Ishikawa (cell line): ENCODE data around the gene C2orf92.

ENCODE experiments used
- EGR1 ChIP-seq: IDR thresholded peaks from 2 replicates; pipeline ENCODE4 v1.6.1; 2012
- EP300 ChIP-seq: IDR thresholded peaks from 2 replicates; pipeline ENCODE4 v1.6.1; 2012; ENCODE audit warnings: borderline replicate concordance
- FOXM1 ChIP-seq: IDR thresholded peaks from 2 replicates; pipeline ENCODE4 v1.6.1; 2012; ENCODE audit warnings: low read depth, borderline replicate concordance
- RAD21 ChIP-seq: IDR thresholded peaks from 2 replicates; pipeline ENCODE4 v1.6.1; 2012; ENCODE audit warnings: low read depth
- REST ChIP-seq: IDR thresholded peaks from 2 replicates; pipeline ENCODE4 v1.6.1; 2012; ENCODE audit warnings: low read depth, mild to moderate bottlenecking
- TAF1 ChIP-seq: IDR thresholded peaks from 2 replicates; pipeline ENCODE4 v1.6.1; 2012; ENCODE audit warnings: low read depth, mild to moderate bottlenecking
- YY1 ChIP-seq: IDR thresholded peaks from 2 replicates; pipeline ENCODE4 v1.6.1; 2012; ENCODE audit warnings: low read depth
- ZBTB7A ChIP-seq: IDR thresholded peaks from 2 replicates; pipeline ENCODE4 v1.6.1; 2012; ENCODE audit warnings: low read depth

DNA sequence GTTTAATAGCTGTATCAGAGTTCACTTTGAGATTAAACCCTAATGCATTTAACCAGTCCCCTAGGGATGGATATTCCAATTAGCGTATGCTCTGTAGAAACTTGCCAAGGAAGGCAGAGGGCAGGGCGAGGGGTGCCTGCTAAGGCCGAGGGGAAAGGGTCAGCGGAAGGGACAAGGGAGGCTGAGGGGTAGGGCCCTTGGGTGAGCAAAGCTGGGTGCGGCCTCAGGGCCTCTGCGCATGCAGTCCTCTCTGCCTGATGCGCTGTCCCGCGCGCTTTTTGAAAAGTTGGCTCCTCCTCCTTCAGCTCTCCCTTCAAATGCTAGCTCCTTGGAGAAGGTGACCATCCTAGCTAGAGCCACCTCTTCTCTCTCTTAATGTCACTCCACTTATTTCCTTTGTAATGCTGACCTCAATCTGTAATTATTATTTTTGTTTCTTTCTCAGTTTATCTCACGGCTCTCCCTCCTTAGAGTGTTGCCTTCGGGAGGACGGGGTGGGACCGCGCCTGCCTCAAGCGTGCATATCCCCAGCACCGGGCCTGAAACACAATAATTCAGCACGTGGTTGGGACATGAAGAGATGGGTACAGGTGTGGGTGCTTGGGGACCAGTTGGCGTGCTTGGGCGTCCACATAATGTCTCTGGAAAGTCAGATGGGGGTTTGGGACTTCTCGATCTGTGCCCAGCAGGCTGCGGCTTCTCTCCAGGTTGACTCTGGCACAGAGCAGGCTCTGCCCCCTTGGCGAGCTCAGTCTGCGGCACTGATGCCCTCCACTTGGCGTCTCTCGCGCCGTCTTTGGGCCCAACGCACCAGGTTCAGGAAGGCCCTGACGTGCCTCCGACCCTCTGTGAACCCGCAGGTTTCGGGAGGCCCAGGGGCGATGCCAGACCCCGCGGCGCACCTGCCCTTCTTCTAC is 53.9 kb downstream of the C2orf92 start:
- TF ChIP-seq REST (no peak), TAF1 (no peak), ZBTB7A (no peak), EP300 (no peak), YY1 (no peak), RAD21 (no peak), FOXM1 (no peak), EGR1 (no peak)
